GM12872 (cell line): Measurements from ENCODE around the gene SYT4.

ENCODE experiments used
- TF ChIP-seq, protein P1 (sequence below): IDR thresholded peaks from 3 replicates; pipeline ENCODE4 v1.5.1; 2011; ENCODE audit warnings: low read depth, mild to moderate bottlenecking, low read length, moderate library complexity; ENCODE audit not compliant: insufficient read depth

Gene SYT4

DNA sequence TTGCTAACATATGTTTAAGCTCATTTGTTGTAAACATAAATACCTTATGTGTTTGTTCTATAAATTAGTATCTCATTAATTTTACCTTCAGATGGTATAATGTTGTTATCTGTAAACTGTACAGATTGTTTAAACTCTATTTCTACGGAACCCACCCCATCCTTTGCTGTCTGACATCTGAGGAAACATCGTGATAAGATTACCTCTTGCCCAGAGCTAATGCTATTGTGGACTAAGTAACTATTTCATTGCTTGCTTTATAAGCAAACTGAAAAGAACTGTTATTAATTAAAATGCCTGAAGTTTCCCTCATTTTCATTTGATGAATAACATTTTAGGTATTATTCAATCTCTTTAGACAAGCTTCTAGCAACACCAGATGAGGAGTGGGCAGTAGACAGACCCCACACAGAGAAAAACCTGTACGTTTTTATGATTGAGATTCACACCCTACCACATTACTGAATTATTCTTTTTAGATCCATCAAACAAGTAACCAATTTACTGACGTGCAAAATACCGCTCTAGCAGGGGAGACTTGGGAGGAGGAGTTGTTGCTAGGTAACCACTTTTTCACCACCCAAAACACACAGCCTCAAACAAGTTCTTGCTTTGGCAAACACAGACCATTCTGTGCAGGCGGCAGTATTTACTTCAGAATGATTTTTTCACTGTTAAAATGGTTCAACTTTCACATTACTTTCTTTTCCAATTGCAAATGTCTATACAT lies 1.9 kb upstream of the SYT4 start:
- TF ChIP-seq, protein P1, sequence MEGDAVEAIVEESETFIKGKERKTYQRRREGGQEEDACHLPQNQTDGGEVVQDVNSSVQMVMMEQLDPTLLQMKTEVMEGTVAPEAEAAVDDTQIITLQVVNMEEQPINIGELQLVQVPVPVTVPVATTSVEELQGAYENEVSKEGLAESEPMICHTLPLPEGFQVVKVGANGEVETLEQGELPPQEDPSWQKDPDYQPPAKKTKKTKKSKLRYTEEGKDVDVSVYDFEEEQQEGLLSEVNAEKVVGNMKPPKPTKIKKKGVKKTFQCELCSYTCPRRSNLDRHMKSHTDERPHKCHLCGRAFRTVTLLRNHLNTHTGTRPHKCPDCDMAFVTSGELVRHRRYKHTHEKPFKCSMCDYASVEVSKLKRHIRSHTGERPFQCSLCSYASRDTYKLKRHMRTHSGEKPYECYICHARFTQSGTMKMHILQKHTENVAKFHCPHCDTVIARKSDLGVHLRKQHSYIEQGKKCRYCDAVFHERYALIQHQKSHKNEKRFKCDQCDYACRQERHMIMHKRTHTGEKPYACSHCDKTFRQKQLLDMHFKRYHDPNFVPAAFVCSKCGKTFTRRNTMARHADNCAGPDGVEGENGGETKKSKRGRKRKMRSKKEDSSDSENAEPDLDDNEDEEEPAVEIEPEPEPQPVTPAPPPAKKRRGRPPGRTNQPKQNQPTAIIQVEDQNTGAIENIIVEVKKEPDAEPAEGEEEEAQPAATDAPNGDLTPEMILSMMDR: no peak

DNA sequence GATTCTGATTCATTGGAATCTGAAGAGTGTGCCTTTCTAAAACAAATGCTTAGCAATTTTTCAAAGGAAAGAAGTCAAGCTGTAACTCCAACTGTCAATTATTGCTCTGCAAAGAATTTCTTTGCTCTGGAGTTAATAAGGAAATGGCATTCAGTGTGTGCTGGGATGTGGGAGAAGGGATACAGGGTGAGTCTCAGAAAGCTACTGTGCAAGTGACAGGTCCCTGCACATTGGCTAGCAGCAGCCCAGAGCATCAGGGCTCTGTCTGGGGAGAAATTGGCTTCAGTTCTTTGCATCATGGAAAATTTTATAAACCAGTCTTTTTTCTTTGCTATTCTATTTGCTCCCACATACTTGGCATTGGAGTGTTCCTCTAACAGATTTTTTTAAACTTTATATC lies 1.1 kb upstream of the SYT4 start:
- TF ChIP-seq, protein P1: no peak

DNA sequence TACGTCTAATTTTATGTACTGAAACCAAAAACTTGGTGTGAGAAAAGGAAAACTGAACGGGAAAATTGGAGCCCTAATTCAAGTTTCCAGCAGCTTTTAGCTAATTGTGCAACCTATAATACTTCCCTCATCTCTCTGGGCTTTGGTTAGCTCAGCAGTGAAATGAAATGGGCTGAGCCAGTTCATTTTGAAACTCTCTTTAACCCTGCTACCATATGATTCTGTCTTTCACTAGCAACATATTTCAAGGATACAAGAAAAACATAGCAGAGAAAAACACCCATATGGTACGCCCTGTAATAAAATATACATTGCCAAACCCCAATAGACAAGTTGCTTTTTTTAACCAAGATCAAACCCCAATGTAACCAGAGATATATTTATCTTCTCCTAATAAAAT lies 799 bp downstream of the SYT4 start:
- TF ChIP-seq, protein P1: no peak

DNA sequence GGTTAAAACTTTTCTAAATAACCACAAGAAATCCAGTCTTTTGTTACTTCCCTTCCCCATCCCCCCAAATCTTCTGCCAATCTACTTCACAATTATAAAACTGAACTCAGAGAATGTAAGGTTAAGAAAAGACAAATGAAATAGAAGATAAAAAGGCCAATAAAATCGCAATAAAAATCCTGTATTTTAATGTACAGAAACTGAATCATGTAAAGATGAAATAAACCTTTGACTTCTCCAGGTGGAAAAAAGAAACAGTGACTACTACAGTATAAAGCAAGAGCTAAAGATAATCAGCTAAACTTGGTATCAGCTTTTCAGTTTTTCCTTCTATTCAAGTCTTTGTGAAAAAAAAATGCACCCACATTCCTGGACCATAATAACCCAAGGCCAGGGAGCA lies 1.7 kb downstream of the SYT4 start:
- TF ChIP-seq, protein P1: no peak

DNA sequence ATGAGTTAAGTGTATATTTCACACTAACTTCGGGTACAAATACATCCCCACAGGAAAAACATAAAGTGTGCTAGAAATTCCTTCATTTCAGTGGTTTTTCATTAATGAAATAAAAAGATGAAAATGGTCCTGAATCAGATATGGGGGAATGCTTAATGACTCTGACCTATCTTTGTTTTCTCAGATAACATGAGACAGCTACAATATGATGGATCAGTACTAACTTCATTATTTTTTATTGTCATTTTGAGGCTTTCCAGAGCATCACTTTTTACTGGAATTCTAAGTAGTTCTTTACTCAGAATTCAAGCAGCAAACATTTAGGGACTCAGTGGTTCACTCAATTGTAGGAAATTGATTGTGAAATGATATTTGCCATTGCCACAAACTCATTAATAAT lies 2.8 kb downstream of the SYT4 start:
- TF ChIP-seq, protein P1: no peak

DNA sequence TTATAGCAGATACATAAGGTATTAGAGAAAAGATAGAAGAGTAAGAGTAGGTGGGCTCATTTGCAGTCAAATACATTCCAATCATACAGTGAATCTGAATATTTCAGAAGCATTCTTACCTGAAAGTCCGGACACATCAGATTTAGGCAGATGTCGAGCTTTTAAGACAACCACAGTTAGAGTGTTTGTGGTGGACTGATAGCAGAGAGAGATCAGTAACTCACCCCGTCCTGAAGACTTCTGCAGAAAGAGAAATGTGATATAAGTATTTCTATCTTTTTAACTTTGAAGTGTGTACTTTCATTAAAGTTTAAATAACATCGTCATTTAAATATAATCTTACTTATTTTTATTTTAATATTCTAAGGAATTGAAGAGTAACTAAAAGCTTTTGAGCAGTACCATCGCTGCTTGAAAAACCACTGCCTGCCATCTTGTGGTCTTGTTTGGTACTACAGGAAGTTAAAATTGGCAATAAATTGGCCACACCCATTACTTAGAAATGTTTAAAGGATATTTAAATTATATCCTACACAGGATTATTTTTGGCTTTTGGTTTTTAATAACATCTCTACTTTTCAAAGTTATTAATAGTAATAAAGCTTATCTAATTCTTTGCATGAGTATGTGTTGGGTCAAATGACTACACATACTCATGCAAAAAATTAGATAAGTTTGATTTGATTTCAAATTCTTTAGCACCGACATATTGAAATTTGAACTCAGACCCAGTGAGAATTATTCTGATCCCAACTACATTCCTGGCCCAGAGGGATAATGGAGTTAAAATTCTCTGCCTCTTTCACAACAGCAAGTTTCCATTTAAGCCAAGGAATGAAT lies 5.5 kb downstream of the SYT4 start:
- TF ChIP-seq, protein P1: peak; percentile 64; the same call in 2 of the 3 replicates

DNA sequence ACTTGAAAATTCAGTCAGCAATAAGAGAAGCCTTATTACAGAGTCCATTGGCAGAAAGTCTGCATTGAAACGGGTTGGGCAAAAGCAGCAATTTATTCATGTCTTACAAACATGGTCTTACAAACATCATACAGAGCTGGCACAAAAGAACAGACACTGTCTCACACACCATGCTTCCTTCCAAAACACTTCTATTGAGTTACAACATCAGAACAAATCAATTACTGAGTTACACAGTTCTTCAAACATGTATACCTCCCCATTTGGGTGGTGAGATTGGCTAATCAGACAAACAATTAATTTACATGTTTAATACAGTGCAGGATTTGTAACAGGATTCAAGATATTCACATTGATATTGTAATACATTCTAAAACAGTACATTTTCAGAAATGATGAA lies 9.5 kb downstream of the SYT4 start:
- TF ChIP-seq, protein P1: no peak
